ENCODE data around the gene GRB10. TPM values are rescaled to one million over a fixed set of nuclear protein-coding genes. Genes with fewer than 3 reads are reported as not detected.

The GRB10 gene
- total and polyA plus RNA-seq, 2 experiments from 2014 or later, result 35.0 to 154 TPM

DNA sequence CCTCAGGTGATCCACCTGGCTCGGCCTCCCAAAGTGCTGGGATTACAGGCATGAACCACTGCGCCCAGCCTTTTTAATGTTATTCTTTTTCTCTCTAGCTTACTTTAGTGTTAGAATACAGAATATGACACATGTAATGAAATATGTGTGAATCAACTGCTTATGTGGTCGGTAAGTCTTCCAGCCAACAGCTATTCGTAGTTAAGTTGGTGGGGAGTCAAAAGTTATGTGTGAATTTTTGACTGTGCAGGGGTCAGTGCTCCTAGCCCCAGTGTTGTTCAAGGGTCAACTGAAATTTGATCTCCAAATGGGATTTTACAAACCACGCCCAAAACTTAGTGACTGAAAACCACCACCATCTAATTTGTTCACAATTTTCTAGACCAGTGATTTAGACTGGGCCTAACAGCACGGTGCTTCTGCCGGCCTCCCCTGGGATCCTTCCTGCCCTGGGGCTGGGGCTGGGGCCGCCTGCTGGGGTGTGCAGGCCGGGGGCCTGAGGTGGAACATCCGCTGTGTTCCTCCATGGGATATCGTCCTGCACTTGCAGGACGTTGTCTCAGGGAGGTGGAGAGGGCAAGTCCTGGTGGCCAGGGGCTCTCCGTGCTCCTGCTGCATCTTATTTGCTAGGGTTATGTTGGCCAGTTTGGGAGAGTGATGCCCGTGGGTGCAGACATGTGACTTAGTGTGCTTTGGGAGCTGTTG, 24.5 kb upstream of the GRB10 start:
- ATAC-seq, result no peak
- Histone ChIP-seq H3K27ac (ENCODE audit: low read depth) (no peak overlapping the region), H2AFZ (no peak overlapping the region), H3K79me2 (replicated peaks; ENCODE audit: insufficient read depth) (no peaks in the 10 kb centered on the region), H3K9me2 (ENCODE audit: insufficient read depth) (peaks cover 5% of the 10 kb centered on the region; the same call in 1 of the 2 replicates), H3K4me2 (no peak overlapping the region), H3K27me3 (ENCODE audit: insufficient read depth) (no peaks in the 10 kb centered on the region), H3K4me1 (ENCODE audit: insufficient read depth) (peaks cover 22% of the 10 kb centered on the region), H4K20me1 (replicated peaks; ENCODE audit: insufficient read depth) (no peaks in the 10 kb centered on the region), H3K4me3 (no peak overlapping the region), H3F3A (replicated peaks; ENCODE audit: low read depth) (no peaks in the 10 kb centered on the region), H3K36me3 (ENCODE audit: insufficient read depth) (no peaks in the 10 kb centered on the region)
- Mint-ChIP-seq H3K4me3 (no peak overlapping the region), H3K27ac (no peak overlapping the region), H3K36me3 (ENCODE audit: low read depth) (no peaks in the 10 kb centered on the region), H3K9me3 (no peaks in the 10 kb centered on the region), H3K4me1 (peaks cover 21% of the 10 kb centered on the region), H3K27me3 (ENCODE audit: insufficient read depth, low read depth, poor library complexity) (no peaks in the 10 kb centered on the region)
- DNase-seq (ENCODE audit: low spot score), result no peak
- TF ChIP-seq CREB1 (CRISPR knock-in tag; IDR thresholded peaks at IDR 0.05; ENCODE audit: low read depth), result no peak
- TF ChIP-seq ZNF331 (CRISPR knock-in tag; IDR thresholded peaks at IDR 0.05; ENCODE audit: low read depth), result no peak
- no peak for TF ChIP-seq EZH2 (IDR thresholded peaks at IDR 0.05; ENCODE audit: low read depth, unreplicated experiment)
- TF ChIP-seq STAT1 (IDR thresholded peaks at IDR 0.05; ENCODE audit: unreplicated experiment), result no peak
- TF ChIP-seq POLR2AphosphoS5 (IDR thresholded peaks at IDR 0.05; ENCODE audit: low read depth), result no peak
- no peak for TF ChIP-seq ZNF114 (CRISPR knock-in tag; IDR thresholded peaks at IDR 0.05)
- TF ChIP-seq ETS1 (IDR thresholded peaks at IDR 0.05), result no peak
- no peak for TF ChIP-seq NANOG (IDR thresholded peaks at IDR 0.05; ENCODE audit: borderline replicate concordance)
- TF ChIP-seq CTCF (conservative IDR thresholded peaks at IDR 0.05; ENCODE audit: low read depth in 2 of 2), result no peak
- TF ChIP-seq JUNB (IDR thresholded peaks at IDR 0.05; ENCODE audit: unreplicated experiment), result no peak
- TF ChIP-seq REST (IDR thresholded peaks at IDR 0.05; ENCODE audit: unreplicated experiment), result no peak

Measured in GM23338 (cell line).